ENCODE results near the gene ABCF1.

- TF ChIP-seq TEAD4 (IDR thresholded peaks at IDR 0.05) (no peak), RAD21 (IDR thresholded peaks at IDR 0.05; ENCODE audit: low read depth) (no peak), EP300 (IDR thresholded peaks at IDR 0.05; ENCODE audit: borderline replicate concordance) (no peak), TCF12 (IDR thresholded peaks at IDR 0.05; ENCODE audit: low read depth) (no peak), YY1 (IDR thresholded peaks at IDR 0.05; ENCODE audit: low read depth) (no peak), ZBTB7A (IDR thresholded peaks at IDR 0.05; ENCODE audit: low read depth) (no peak), CREB1 (IDR thresholded peaks at IDR 0.05; ENCODE audit: low read depth) (no peak), CEBPB (IDR thresholded peaks at IDR 0.05) (no peak), MAX (IDR thresholded peaks at IDR 0.05) (no peak), TAF1 (IDR thresholded peaks at IDR 0.05; ENCODE audit: low read depth) (no peak), NFIC (IDR thresholded peaks at IDR 0.05) (no peak), REST (IDR thresholded peaks at IDR 0.05; ENCODE audit: low read depth) (no peak)
Measured at GRCh38 chr6:30601815-30602641, 30.8 kb downstream of the ABCF1 start.

Data from Ishikawa (cell line).